CD4-positive, alpha-beta T cell treated with Interleukin-4 for 1 hour (primary cell): ENCODE results near the gene CDK7.
"Not testable (repeated sequence)": the region's sequence is repeated elsewhere in the genome, so short reads cannot be mapped to it uniquely, and the experiment has no call there.

Source experiments
- DNase-seq, 2 donors: peaks; one replicate each; pipeline ENCODE4 v3.0.0-alpha.2; 2020 to 2022

The CDK7 gene

DNA sequence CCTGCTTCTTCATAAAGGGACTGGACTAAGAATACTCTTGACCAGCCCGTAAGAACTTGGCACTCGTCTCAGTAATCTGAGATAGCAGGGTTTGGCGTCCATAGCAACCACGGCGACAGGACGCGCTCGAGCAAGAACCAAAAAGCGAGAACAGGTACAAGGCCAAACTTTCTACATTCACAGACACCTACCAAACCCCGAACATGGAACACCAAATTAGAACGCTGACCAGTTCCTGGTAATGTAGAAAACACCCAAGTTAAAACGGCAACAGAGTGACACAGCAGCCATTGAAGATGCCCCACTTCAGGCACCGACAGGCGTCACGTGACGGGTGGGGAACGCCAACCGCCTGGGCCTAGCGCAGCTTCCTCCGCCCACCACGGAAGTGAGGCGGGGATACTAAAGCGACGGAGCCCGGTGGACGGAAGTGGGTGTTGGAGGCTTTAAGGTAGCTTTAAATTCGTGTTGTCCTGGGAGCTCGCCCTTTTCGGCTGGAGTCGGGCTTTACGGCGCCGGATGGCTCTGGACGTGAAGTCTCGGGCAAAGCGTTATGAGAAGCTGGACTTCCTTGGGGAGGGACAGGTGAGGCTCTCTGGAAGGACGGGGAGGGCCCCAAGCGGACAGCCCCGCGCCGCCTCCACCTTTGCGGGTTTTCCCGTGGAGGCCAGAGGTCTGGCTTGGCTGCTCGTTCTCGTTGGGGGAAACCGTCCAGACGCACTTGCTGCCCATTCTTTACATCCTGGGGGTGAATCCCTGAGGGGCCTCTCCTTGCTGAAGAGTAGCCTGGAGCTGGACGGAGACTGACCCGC is at the start of gene CDK7:
Gene CDK7 (plus strand): TSS at position 430 of the 812 bp plus-strand sequence. CDS start 90 bp downstream, at position 520.
- peak; percentile 89 to 91 for DNase-seq

DNA sequence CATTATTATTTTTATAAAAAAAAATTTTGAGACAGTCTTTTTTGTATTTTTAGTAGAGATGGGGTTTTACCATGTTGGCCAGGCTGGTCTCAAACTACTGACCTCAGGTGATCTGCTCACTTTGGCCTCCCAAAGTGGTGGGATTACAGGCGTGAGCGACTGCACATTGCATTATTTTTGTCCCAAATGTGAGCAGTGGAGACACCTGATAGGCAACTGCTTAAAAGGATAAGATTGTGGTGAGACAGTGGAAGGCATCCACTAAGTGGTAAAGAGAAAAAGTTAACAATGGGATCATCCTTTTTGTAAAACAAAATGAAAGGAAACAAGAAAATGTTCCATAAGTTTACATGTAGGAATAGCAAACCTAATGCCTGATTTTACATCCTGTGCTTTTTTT is 47.3 kb upstream of the CDK7 start:
- no peak for DNase-seq

DNA sequence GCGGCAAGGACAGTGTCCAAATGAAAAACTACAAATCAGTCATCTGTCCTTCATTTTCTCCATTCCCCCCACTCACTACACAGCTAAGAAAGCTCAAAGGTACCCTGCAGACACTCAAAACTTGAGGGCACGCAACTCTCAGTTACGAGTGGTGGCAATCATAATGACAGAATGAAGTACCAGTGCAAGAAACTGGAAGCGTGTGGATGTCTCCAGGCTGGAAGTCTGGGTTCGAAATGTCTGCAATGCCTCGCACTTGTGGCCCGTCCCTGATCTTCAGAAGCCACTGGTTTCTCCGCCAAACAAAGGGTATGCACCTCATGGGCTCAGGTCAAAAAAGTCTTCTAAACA is 45.9 kb upstream of the CDK7 start:
- no peak for DNase-seq

DNA sequence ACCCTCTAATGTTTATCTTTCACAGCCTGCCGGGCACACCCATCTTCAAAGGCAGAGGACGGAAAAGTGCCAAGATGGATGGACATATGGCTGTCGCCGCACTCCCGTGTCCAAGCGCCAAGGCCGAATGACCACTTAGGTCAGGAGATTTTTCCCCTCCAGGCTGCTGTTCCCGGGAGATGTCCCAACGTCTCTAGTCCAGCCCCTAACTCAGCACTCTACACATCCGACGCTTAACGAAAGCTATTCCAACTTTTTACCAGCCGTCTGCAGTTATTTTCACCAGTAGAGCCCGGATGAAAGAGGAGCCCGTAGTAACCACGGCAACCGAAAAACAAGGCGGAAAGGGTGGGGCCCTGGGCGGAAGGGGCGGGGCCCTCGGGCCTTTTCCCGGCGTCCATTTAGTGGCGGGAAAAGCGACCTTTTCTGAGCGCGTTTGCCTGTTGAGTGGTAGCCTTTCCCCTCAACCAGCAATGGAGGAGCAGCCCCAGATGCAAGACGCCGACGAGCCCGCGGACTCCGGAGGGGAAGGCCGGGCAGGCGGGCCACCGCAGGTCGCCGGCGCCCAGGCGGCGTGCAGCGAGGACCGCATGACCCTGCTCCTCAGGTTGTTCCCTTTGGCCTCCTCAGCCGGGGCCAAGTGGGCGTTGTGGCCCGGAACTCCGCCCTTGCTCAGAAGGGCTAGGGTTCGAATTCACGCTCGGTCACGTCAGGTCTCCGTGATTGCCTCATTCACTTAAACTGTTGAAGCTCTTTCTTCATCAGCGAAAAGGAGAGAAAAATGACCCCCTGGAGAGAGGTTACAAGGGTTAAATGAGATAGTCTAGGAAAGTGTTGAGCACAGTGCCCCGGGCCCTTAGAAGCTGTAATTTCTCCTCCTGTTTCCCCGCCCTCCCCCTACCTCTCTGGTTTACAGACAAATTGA is 45.3 kb upstream of the CDK7 start, which contains the start of gene CENPH:
Gene CENPH (plus strand): TSS at position 422 of the 925 bp plus-strand sequence. CDS start 52 bp downstream, at position 474.
- peak; percentile 92 to 94 for DNase-seq

DNA sequence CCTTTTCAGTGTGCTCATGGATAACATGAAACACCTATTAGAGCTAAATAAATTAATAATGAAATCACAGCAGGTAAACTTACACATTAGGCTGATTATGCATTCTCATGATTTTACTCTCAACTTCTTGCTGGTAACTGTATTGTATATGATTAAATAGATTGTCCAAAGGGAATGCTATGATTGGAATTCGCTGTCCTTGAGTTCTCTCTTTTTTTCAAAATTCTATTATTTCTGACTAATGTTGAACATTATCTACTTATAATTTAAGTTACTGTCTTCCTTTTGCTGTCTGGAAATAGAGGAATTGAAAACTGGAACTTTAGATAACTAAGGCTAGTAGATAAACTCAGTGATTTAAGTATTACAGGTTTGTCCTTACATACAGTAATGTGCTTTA is 32.2 kb upstream of the CDK7 start:
- no peak for DNase-seq

DNA sequence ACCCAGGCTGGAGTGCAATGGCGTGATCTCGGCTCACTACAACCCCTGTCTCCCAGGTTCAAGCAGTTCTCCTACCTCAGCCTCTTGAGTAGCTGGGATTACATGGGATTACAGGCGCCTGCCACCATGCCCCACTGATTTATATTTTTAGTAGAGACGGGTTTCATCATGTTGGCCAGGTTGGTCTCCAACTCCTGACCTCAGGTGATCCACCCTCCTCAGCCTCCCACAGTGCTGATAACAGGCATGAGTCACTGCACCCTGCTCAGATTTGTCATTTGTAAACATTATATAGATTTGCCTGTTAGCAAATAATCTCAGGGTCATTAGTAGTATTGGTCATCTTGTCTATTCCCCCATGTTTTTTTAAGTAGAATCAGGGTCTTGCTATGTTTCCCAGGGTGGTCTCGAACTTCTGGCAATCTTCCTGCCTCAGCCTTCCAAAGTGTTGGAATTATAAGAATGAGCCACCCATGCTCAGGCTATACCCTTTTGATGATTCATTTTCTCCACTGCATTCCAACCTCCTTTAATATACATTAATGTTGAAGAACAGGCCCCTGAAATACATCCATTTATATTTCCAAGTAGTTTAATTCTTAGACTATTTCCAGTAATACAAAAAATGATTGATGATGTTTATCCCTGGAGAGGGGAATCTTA is 28.0 kb upstream of the CDK7 start:
- no peak for DNase-seq

DNA sequence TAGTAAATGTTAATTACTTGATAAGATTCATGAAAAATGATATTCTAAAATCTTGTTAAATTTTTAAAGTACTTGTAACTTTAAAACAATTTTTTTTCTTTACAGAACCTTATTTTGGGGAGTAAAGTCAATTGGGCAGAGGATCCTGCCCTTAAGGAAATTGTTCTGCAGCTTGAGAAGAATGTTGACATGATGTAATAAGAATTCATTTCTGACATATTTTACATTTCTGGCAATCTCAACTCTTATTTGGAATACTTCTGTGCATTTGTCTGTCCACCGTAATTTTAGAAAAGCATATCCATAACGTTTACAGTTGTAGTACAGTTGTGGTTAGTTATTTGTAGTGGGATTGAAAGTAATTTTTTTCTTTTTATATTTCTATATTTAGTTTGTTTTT is 25.1 kb upstream of the CDK7 start:
- no peak for DNase-seq

DNA sequence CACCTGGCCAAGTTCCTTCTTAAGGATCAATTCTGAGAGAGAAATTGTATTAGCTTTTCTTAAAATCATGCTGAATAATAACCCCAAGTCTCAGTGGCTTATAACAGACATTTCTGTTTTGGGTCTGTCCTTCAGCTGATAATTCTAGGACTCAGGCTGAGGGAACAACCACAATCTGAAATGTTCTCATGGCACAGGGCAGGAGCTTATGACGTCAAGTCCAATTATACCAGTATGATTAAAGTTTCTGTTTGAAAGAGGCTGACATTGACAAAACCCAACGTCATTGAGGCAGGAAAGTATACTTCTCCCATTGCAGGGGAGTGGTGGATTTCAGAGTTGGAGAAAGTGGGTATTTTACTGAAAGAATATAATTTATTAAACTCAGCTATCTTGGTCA is 23.5 kb upstream of the CDK7 start:
- DNase-seq = no peak

DNA sequence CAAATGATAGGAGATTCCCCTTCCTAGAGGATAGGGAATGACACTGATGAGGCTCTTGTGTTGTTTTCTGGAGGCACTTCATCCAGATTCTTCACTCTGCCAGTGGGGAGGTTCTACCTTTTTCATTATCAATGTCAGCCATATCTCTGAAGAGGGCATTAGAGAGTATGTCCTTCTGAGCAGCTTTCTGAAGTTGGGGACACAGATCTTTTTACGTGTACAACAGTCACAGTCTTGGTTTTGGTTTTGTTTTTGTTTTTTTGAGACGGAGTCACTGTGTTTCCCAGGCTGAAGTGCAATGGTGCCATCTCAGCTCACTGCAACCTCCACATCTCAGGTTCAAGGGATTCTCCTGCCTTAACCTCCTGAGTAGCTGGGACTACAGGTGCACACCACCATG is 22.7 kb upstream of the CDK7 start:
- no peak for DNase-seq

DNA sequence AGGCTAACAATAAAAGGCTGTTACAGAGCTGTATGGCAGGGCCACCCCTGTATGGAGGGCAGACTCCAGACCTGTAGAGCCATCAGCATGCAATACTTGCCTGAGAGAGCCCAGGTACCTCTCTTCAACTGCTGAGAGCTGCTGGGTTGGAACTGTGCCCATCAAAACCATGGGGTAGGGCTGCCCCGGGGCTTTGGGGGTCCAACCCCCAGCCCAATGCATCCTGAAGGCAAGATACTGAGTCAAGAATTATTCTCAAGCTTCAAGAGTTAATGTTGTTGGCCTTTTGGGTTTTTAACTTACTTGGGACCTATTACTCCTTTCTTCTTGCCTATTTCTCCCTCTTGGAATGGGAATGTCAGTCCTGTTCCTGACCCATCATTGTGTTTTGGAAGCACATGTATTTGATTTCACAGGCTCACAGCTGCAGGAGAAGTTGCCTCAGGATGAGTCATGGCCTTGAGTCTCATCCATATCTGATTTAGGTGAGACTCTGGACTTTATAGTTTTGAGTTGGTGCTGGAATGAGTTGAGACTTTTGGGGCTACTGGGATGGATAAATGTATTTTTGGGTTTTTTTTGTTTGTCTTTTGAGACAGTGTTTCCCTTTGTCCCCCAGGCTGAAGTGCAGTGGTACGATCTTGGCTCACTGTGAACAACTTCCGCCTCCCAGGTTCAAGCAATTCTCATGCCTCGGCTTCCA is 21.0 kb upstream of the CDK7 start:
- DNase-seq = no peak

DNA sequence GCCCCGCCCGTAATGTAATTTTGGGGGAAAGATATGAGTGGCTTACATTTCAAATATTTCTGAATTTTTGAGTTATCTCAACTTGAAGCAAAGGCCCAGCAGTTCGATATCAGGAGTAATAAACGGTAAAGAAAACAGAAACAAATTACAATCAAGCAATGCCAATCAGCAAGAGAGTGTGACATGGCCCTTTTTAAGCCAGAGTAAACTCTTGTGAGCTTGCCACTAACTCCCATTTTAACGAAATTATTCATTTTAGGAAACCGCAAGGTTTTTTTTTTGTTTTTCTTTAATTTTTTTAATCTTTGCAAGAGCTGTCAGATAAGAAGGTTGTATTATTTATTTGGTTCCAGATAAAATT is 17.6 kb upstream of the CDK7 start:
- no peak for DNase-seq

DNA sequence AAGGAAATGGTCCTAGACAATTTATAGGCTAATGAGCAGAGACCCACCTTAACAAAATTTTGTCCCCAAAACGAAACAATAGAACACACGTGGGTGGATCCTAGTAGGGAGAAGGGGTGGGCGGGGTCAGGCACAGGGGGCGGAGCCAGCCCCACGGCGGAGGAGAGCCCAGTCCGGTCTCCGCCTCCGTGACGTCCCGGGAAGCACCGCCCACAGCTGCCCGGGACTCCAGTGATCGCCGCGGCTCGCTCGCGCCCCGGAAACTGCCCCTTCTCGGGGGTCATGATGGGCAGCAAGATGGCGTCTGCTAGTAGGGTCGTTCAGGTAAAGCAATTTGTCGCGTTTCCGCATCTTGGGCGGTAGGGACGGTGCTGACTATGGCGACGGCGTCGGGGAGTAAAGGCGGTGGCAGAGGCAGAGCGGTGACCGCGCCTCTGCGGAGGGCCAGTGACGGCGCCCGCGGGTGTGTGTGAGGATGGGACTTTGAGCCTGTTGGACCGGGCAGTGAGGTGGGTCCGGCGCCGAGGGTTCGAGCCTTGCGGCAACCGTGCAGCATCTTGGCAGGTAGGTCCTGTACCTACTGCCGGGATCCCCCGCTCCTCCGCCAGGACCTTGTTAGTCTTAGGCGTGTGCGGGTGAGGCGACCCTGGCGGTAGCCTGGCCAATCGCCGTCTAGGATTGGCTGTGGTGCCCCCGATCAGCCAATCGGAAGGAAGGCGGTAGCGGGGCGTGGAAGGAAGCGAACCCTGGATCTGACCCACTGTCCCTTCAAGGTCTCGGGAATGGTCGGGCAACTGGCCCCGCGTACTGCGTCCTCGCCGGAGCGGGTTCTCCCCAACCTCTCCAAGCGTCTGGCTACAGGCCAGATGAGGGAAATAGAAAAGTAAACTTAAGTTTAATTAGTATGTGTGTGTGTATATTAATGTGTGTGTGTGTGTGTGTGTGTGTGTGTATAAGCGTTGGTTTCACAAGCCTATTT is 16.8 kb upstream of the CDK7 start:
- DNase-seq = peak; percentile 94 to 96

DNA sequence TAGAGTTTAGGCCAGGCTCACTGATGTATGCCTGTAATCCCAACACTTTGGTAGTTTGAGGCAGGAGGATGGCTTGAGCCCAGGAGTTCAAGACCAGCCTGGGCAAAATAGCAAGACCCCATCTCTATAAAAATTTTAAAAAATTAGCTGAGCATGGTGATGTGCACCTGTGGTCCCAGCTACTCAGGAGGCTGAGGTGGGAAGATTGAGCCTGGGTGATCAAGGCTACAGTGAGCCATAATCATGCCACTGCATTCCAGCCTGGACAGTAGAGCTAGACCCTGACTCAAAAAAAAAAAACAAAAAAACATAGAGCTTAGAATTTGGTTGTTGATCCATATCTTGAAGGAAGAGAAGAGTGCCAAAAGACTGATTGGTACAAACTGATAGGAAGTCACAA is 14.7 kb upstream of the CDK7 start:
- DNase-seq = no peak

DNA sequence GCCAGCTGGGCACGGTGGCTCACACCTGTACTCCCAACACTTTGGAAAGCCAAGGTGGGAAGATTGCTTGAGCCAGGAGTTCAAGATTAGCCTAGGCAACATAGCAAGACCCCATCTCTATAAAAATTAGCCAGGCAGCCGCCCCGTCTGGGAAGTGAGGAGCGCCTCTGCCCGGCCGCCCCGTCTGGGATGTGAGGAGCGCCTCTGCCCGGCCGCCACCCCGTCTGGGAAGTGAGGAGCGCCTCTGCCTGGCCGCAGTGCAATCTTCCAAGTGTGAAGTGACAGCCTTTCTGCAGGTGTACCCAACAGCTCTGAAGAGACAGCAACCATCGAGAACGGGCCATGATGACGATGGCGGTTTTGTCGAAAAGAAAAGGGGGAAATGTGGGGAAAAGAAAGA is 14.3 kb upstream of the CDK7 start:
- DNase-seq = not testable (repeated sequence)

DNA sequence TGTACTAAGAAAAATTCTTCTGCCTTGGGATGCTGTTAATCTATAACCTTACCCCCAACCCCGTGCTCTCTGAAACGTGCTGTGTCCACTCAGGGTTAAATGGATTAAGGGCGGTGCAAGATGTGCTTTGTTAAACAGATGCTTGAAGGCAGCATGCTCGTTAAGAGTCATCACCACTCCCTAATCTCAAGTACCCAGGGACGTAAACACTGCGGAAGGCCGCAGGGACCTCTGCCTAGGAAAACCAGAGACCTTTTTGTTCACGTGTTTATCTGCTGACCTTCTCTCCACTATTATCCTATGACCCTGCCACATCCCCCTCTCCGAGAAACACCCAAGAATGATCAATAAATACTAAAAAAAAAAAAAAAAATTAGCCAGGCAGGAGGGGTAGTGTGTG is 13.9 kb upstream of the CDK7 start:
- not testable (repeated sequence) for DNase-seq

DNA sequence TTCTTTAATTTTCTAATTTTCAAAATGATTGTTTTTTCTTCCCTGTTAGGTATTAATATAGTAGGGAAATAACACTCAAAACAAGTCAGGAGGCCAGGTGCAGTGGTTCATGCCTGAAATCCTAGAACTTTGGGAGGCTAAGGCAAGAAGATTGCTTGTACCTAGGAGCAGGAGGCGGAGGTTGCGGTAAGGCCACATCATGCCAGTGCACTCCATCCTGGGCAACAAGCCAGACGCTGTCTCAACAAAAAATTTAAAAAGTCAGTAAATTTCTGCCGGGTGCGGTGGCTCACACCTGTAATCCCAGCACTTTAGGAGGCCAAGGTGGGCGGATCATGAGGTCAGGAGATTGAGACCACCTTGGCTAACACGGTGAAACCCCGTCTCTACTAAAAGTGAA is 10.2 kb upstream of the CDK7 start:
- DNase-seq = no peak

DNA sequence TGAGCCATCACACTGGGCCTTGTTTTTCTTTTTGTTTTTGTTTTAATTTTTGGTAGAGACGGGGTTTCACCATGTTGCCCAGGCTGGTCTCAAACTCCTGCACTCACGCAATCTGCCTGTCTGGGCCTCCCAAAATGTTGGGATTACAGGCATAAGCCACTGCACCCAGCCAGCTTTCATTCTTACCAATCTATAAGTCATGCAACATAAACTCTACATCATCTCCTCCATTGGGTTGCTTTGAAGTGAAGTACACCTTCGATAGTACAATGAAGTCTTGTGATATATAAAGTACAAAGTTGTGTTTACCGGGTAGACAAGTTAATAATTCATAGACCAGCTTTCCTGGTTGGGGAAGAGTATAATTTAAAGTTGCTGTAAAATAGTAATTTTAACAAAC is 8.8 kb upstream of the CDK7 start:
- no peak for DNase-seq

DNA sequence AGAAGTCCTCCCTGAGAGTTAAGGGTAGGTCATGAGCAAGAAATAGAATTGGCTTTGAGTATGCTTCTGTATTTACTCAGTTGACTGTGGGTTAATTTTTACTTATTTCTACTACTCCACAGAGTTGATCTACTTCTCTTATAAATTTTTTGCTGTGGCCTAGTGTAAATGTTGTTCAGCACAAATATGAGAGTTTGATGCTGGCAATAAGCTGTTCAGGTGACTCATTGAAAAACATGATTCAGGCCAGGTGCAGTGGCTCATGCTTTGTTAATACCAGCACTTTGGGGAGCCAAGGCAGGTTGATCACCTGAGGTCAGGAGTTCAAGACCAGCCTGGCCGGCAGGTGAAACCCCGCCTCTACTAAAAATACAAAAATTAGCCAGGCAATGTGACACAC is 4.5 kb upstream of the CDK7 start:
- no peak for DNase-seq

DNA sequence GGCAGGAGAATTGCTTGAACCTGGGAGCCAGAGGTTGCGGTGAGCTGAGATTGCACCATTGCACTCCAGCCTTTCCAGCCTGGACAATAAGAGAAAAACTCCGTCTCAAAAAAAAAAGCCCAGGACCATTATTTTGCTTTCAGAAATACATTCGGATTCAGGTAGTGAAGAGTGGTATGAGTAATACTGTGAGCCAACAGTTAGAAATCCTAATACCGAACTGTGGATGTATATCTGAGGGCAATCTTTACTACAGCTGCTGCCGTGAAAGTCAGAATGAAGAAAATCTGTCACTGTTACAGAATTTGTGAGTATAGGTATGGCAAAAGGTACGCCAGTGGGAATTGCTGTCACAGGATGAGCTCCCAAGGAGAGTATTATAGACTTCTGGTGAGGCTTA is 3.4 kb upstream of the CDK7 start:
- DNase-seq = no peak

DNA sequence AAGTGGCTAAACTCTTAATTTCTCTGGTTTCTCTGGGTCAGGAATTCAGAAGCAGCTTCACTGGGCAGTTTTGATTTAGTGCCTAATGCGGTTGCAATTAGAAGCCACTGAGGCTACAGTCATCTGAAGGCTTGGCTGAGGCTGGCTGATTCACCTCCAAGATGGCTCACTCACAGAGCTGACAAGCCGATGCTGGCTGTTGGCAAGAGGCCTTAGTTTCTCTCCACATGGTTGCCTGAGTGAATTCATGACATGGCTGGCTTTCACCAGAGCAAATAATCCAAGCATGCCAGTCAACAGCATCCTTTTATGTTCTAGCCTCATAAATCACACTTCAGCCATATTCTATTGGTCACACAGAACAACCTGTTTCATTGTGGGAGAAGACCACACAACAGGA is 2.8 kb upstream of the CDK7 start:
- DNase-seq = no peak

DNA sequence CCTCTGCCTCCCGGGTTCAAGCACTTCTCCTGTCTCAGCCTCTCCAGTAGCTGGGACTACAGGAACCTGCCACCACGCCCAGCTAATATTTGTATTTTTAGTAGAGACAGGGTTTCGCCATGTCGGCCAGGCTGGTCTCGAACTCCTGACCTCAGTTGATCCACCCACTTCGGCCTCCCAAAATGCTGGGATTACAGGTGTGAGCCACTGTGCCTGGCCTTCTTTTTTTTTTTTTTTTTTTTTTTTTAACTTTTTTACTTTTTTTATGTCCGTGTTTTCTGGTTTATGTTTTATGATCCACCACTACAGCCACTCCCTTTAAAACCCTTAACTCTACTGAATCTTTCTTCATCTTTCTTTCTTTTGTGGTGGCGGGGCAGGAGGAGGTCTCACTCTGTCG is 2.0 kb downstream of the CDK7 start:
- not testable (repeated sequence) for DNase-seq

DNA sequence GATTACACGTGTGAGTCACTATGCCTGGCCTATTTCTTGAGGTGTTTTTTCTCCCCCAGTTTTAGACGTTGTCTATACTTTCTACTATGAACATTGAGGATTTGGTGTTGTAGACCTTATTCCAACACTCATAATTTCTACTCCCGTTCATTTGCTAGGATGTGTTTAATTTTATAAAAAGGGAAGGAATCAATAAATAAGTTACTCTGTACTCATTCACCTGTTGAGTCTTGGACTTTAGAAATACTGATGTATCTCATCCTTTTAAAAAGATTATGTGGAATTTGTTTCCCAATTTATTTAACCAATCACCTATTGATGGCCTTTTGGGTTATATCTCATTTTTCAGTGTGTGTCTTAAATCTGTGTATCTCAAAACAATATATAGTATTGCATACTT is 3.2 kb downstream of the CDK7 start:
- no peak for DNase-seq
